NCI-H774 (cell line): Measurements from ENCODE around the gene TXNRD2.
"Not testable (repeated sequence)": the region's sequence is repeated elsewhere in the genome, so short reads cannot be mapped to it uniquely, and the experiment has no call there.

Source experiments
- DNase-seq: peaks from one replicate; lab custom pipeline; 2025; lab: John Stamatoyannopoulos, UW

The TXNRD2 gene

DNA sequence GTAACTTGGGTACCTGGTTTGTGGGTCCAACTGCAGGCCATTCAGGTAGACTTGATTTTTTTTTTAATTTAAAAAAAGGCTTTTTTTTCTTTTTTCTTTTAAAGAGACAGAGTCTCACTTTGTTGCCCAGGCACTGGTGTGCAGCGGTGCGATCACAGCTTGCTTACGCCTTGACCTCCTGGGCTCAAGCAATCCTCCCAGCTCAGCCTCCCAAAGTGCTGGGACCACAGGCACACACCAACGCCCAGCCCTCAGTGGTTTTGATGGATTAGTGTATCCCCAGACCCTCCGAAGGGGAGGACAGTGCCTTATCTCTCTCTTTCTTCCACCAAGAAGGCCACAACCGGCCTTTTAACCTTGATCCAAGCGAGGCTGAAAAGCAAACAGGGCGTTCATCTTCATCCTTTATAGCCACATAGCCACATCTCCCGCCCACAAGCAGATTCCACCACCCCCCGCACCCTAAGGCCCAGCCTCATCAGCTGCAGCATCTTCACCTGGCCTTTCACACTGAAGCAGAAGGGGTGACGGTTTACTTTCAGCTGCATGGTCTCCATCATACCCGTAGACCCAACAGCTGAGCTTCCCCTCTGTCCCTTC is 17.6 kb downstream of the TXNRD2 start:
- no peak for DNase-seq

GRCh38 chr22:19921544-19922081 is 20.0 kb downstream of the TXNRD2 start:
- DNase-seq: no peak

- DNase-seq: no peak
These were observed 21.8 kb downstream of the TXNRD2 start for GRCh38 chr22:19919701-19920363.

DNA sequence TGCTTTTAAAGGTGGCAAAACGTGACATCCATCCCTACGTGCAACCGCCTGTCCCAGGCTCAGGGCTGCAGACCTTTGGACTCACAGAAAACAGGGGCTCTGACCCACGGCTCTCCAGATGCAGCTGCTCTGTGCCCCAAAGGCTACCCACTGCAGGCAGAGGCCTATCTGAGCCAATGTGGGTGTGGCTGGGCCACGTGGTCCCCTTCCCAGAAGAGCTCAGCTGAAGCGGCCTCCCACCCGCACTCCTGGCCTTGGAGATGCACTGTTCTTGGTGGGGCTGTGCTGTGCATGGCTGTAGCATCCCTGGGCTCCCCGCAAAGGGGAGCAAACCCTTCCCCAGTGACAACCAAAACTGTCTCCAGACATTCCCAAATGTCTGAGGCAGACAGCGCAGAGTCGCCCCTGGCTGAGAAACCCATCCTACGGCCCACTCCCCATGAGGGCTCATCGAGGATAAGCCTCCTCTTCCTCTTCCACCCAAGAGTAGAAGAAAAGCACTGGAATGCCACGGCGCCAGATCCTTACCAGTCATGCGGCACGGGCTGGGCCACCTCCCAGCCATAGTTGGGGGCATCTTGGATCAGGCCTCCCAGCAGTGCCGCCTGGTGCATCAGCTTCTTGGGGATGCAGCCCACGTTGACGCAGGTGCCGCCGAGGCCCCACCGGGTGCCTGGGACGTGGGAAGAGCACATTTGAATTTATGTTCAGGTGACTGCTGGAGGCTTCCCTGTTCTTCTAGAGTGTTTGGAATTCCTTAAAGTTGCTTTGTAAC is 23.1 kb downstream of the TXNRD2 start:
- no peak for DNase-seq

DNA sequence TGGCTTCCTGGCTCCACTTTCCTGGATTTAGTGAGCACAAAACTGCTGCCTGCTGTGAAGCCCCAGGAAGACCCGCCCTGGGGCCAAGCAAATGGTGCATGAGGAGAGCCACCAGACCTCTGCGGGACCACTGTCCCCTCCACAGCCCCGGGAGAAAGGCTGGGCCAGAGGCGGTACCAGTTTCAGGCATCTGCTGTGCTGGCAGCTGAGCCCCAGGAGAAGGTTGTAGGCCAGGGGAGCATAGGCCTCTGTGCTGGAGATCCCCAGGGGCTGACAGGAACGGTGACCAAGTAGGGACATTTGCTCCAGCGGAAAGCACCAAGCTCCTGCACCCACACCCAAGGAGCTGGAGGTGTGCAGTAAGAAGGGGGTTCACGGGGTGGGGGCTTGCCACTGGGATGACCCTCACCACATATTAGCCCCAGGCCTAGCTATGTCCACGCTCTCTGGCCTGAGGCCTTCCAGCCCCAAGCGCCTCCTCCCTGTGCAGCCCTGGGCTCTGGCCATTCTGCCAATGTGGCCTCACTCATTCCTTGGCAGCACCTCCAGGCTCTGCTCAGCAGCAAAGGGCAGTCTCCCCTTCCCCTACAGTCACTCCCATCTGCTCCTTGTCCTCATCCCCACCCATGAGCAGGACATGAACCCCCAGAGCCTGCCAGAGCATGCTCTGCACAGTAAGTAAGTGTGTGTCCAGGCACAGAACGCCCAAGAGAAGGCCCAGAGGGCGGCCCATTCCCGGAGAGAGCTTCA is 24.1 kb downstream of the TXNRD2 start:
- DNase-seq: no peak

DNA sequence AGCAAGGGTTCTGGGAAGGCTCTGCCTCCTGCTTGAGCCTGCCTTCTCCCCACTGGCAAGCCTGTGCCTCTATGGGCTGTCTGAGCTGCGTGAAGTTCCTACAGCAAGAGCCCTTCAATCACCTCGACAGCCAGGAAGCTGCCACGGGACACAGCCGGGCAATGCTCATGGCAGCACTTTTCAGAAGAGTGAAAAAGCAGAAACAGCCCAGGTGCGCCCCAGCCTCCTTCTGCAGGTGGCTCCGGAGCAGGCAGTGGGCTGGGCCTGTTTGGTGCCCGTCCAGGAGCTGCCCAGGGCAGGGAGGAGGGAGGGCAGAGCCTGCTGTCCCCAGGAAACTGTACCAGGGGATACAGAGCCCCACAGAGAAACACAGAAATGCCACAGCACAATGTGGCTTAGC is 24.7 kb downstream of the TXNRD2 start:
- DNase-seq: no peak

- DNase-seq: no peak
These were observed 25.6 kb downstream of the TXNRD2 start for GRCh38 chr22:19916006-19916405.

- DNase-seq: no peak
These were observed 26.2 kb downstream of the TXNRD2 start for GRCh38 chr22:19915287-19915954.

- DNase-seq: no peak
These were observed 27.2 kb downstream of the TXNRD2 start for GRCh38 chr22:19914201-19914943.

DNA sequence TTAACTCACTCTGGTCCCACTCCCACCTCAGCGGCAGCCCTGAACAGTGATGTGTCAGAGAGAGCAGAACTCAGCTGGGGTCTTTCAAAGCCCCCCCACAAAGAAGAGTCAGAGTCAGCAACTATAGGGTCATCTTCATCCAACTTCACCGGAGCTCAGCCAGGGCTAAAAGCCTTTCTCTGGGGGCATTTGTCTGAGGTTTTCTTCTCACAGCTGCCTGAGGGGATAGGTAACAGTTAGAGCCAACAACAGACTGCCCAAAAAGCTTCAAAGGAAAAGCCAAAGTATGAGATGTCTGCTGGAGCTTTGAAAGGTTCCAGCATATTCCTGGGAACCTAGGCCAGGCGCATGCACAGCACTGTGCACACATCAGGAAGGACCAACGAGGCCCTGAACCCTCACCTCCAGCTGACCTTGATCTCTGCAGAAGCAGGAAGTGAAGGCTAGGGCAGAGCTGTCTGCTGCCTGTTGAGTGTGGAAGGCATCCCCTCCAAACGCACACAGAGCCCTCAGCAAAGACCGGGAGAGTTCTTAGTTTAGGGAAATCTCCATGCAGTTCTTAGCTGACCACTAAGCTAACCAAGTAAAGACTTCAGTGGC is 28.2 kb downstream of the TXNRD2 start:
- no peak for DNase-seq

DNA sequence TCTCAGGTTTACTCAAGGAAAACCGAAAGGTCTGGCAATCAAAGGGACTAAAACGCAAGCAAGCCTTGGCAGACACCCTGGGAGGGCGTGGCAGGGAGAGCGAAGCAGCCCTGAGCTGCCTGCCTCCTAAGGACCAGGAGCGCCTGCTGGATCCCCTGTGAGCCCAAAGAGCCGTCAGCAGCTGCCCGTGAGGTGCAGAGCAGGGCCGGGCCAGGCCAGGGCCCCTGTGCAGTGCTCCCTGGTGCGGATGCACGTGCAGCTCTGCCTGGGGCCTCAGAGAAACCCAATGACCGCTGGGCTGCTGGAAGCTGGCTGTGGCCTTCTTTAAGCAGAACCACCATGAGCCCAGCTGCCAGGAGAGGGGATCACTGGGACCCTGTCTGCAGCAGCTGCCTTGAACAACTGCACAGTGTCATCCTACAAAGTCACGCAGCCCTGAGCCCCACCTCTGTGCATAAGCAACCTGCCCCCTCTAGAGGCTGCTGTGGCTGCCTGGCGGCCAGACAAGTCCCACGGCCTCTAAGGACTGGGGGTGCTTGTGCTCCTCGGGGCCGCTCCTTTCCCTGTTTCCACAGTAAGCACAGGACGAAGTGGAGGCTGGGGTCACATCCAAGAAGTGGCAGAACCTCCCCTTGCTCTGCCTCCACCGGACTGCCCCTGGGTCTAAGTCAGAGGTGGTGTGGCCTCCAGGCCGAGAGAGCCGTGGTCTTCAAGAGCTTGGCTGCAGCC is 29.2 kb downstream of the TXNRD2 start:
- DNase-seq: no peak

- no peak for DNase-seq
These were observed 29.9 kb downstream of the TXNRD2 start for GRCh38 chr22:19911540-19912270.

GRCh38 chr22:19910180-19910744 is 31.4 kb downstream of the TXNRD2 start:
- DNase-seq: no peak

GRCh38 chr22:19909350-19910179 is 32.1 kb downstream of the TXNRD2 start:
- DNase-seq: peak; percentile 21

- not testable (repeated sequence) for DNase-seq
These were observed 33.7 kb downstream of the TXNRD2 start for GRCh38 chr22:19907902-19908301.

GRCh38 chr22:19906864-19907263 is 34.8 kb downstream of the TXNRD2 start:
- not testable (repeated sequence) for DNase-seq

GRCh38 chr22:19905347-19906276 is 36.0 kb downstream of the TXNRD2 start:
- DNase-seq: no peak
